ENCODE results near the gene RBMS3.
"Not testable (repeated sequence)": the region's sequence is repeated elsewhere in the genome, so short reads cannot be mapped to it uniquely, and the experiment has no call there.

The RBMS3 gene

GRCh38 chr3:29345516-29346300, 64.8 kb downstream of the RBMS3 start:
- no peak for DNase-seq

GRCh38 chr3:29346828-29347227, 66.0 kb downstream of the RBMS3 start:
- no peak for DNase-seq

- no peak for DNase-seq
These were observed 66.5 kb downstream of the RBMS3 start for GRCh38 chr3:29347412-29347811.

- DNase-seq = no peak
These were observed 67.4 kb downstream of the RBMS3 start for GRCh38 chr3:29348316-29348715.

- no peak for DNase-seq
These were observed 68.2 kb downstream of the RBMS3 start for GRCh38 chr3:29349049-29349448.

- no peak for DNase-seq
These were observed 72.9 kb downstream of the RBMS3 start for GRCh38 chr3:29353807-29354206.

GRCh38 chr3:29354894-29355293, 74.0 kb downstream of the RBMS3 start:
- DNase-seq = no peak

GRCh38 chr3:29356062-29356461, 75.2 kb downstream of the RBMS3 start:
- DNase-seq = no peak

- DNase-seq = not testable (repeated sequence)
These were observed 79.4 kb downstream of the RBMS3 start for GRCh38 chr3:29360289-29360688.

GRCh38 chr3:29363110-29363509, 82.2 kb downstream of the RBMS3 start:
- DNase-seq = no peak

- no peak for DNase-seq
These were observed 89.2 kb downstream of the RBMS3 start for GRCh38 chr3:29370021-29370420.

- DNase-seq = no peak
These were observed 89.9 kb downstream of the RBMS3 start for GRCh38 chr3:29370476-29371420.

- no peak for DNase-seq
These were observed 92.3 kb downstream of the RBMS3 start for GRCh38 chr3:29373131-29373680.

- DNase-seq = no peak
These were observed 93.4 kb downstream of the RBMS3 start for GRCh38 chr3:29374226-29374625.

- no peak for DNase-seq
These were observed 98.2 kb downstream of the RBMS3 start for GRCh38 chr3:29379097-29379496.

GRCh38 chr3:29381595-29381994, 100.7 kb downstream of the RBMS3 start:
- no peak for DNase-seq

GRCh38 chr3:29382409-29382808, 101.5 kb downstream of the RBMS3 start:
- DNase-seq = no peak

GRCh38 chr3:29382845-29383244, 102.0 kb downstream of the RBMS3 start:
- DNase-seq = no peak

- DNase-seq = no peak
These were observed 103.8 kb downstream of the RBMS3 start for GRCh38 chr3:29384640-29385039.

GRCh38 chr3:29385046-29385830, 104.4 kb downstream of the RBMS3 start:
- DNase-seq = no peak

GRCh38 chr3:29389362-29389761, 108.5 kb downstream of the RBMS3 start:
- DNase-seq = no peak

- DNase-seq = no peak
These were observed 111.9 kb downstream of the RBMS3 start for GRCh38 chr3:29392625-29393388.

Data from T-helper 2 cell (primary cell).